ENCODE measurements around the gene HCN1. TPM values are rescaled to one million over a fixed set of nuclear protein-coding genes. Genes with fewer than 3 reads are reported as not detected.

The HCN1 gene
- total RNA-seq, 1 donor from 2014 or later = 1.7 TPM

GRCh38 chr5:45695804-45696156 is 400 bp downstream of the HCN1 start:
- H3K27me3 Mint-ChIP-seq = peaks cover 55% of the 10 kb centered on the region
- H3K36me3 Mint-ChIP-seq = no peaks in the 10 kb centered on the region
- no peak overlapping the region for H3K27ac Mint-ChIP-seq
- H3K4me1 Mint-ChIP-seq (ENCODE audit: unreplicated experiment) = peaks cover 10% of the 10 kb centered on the region
- H3K4me3 Mint-ChIP-seq = no peak overlapping the region
- no peak for DNase-seq (ENCODE audit: extremely low spot score, unreplicated experiment)
- H3K9me3 Mint-ChIP-seq = peaks cover 5% of the 10 kb centered on the region
- TF ChIP-seq CTCF (conservative IDR thresholded peaks at IDR 0.05) = no peak

- TF ChIP-seq CTCF (conservative IDR thresholded peaks at IDR 0.05) = no peak
- no peaks in the 10 kb centered on the region for H3K36me3 Mint-ChIP-seq
- no peak overlapping the region for H3K27ac Mint-ChIP-seq
- peak overlapping the region; percentile 81 for H3K4me3 Mint-ChIP-seq
- peak; percentile 67 for DNase-seq (ENCODE audit: extremely low spot score, unreplicated experiment)
- H3K9me3 Mint-ChIP-seq = peaks cover 5% of the 10 kb centered on the region
- peaks cover 57% of the 10 kb centered on the region for H3K27me3 Mint-ChIP-seq
- H3K4me1 Mint-ChIP-seq (ENCODE audit: unreplicated experiment) = peaks cover 10% of the 10 kb centered on the region
Observed at GRCh38 chr5:45694971-45695803, 993 bp downstream of the HCN1 start.

- no peak for TF ChIP-seq CTCF (conservative IDR thresholded peaks at IDR 0.05)
- peak overlapping the region; percentile 81 for H3K4me3 Mint-ChIP-seq
Observed at GRCh38 chr5:45694255-45694814, 1.8 kb downstream of the HCN1 start.

GRCh38 chr5:45692481-45692880 is 3.7 kb downstream of the HCN1 start:
- peaks cover 5% of the 10 kb centered on the region for H3K9me3 Mint-ChIP-seq
- H3K27me3 Mint-ChIP-seq = peaks cover 47% of the 10 kb centered on the region
- peaks cover 10% of the 10 kb centered on the region for H3K4me1 Mint-ChIP-seq (ENCODE audit: unreplicated experiment)
- no peak for DNase-seq (ENCODE audit: extremely low spot score, unreplicated experiment)
- H3K27ac Mint-ChIP-seq = no peak overlapping the region
- no peak for TF ChIP-seq CTCF (conservative IDR thresholded peaks at IDR 0.05)
- no peak overlapping the region for H3K4me3 Mint-ChIP-seq
- no peaks in the 10 kb centered on the region for H3K36me3 Mint-ChIP-seq

More at GRCh38 chr5:45694255-45694814, 1.8 kb downstream of the HCN1 start:
- Mint-ChIP-seq H3K4me1 (ENCODE audit: unreplicated experiment) (peaks cover 10% of the 10 kb centered on the region), H3K27ac (no peak overlapping the region), H3K27me3 (peaks cover 57% of the 10 kb centered on the region), H3K9me3 (peaks cover 5% of the 10 kb centered on the region), H3K36me3 (no peaks in the 10 kb centered on the region)
- DNase-seq (ENCODE audit: extremely low spot score, unreplicated experiment) = no peak

- no peak for TF ChIP-seq CTCF (conservative IDR thresholded peaks at IDR 0.05)
- no peak for DNase-seq (ENCODE audit: extremely low spot score, unreplicated experiment)
- Mint-ChIP-seq H3K36me3 (no peaks in the 10 kb centered on the region), H3K9me3 (peaks cover 5% of the 10 kb centered on the region), H3K27me3 (peaks cover 39% of the 10 kb centered on the region), H3K4me1 (ENCODE audit: unreplicated experiment) (peaks cover 10% of the 10 kb centered on the region), H3K4me3 (no peak overlapping the region), H3K27ac (no peak overlapping the region)
Observed at GRCh38 chr5:45691656-45692055, 4.5 kb downstream of the HCN1 start.
